ENCODE measurements around the gene RPP14.
"Not testable (repeated sequence)": the region's sequence is repeated elsewhere in the genome, so short reads cannot be mapped to it uniquely, and the experiment has no call there.

Gene RPP14

GRCh38 chr3:58305882-58306711, at the start of gene RPP14, which contains the start of gene HTD2:
TSS of gene RPP14 (plus strand) at chr3:58306245. CDS start at chr3:58310330, 4,085 bp downstream.
TSS of gene HTD2 (plus strand) at chr3:58306520. CDS start at chr3:58317614, 11,094 bp downstream.
- peak; percentile 97 for DNase-seq (ENCODE audit: low read depth)

GRCh38 chr3:58256511-58256910, 49.5 kb upstream of the RPP14 start:
- DNase-seq (ENCODE audit: low read depth): no peak

GRCh38 chr3:58258392-58259055, 47.5 kb upstream of the RPP14 start:
- DNase-seq (ENCODE audit: low read depth): no peak

- DNase-seq (ENCODE audit: low read depth): no peak
Measured at GRCh38 chr3:58260261-58260731, 45.7 kb upstream of the RPP14 start.

- DNase-seq (ENCODE audit: low read depth): no peak
Measured at GRCh38 chr3:58260733-58261132, 45.3 kb upstream of the RPP14 start.

GRCh38 chr3:58261954-58262666, 43.9 kb upstream of the RPP14 start:
- no peak for DNase-seq (ENCODE audit: low read depth)

GRCh38 chr3:58266577-58266976, 39.5 kb upstream of the RPP14 start:
- DNase-seq (ENCODE audit: low read depth): no peak

GRCh38 chr3:58267543-58267942, 38.5 kb upstream of the RPP14 start:
- not testable (repeated sequence) for DNase-seq (ENCODE audit: low read depth)

GRCh38 chr3:58269356-58269755, 36.7 kb upstream of the RPP14 start:
- no peak for DNase-seq (ENCODE audit: low read depth)

- DNase-seq (ENCODE audit: low read depth): no peak
Measured at GRCh38 chr3:58270485-58270884, 35.6 kb upstream of the RPP14 start.

GRCh38 chr3:58271901-58272501, 34.0 kb upstream of the RPP14 start:
- DNase-seq (ENCODE audit: low read depth): no peak

GRCh38 chr3:58272891-58273290, 33.2 kb upstream of the RPP14 start:
- DNase-seq (ENCODE audit: low read depth): no peak

- DNase-seq (ENCODE audit: low read depth): not testable (repeated sequence)
Measured at GRCh38 chr3:58273362-58273761, 32.7 kb upstream of the RPP14 start.

- DNase-seq (ENCODE audit: low read depth): no peak
Measured at GRCh38 chr3:58274027-58274614, 31.9 kb upstream of the RPP14 start.

- no peak for DNase-seq (ENCODE audit: low read depth)
Measured at GRCh38 chr3:58281069-58281468, 25.0 kb upstream of the RPP14 start.

GRCh38 chr3:58285334-58285733, 20.7 kb upstream of the RPP14 start:
- DNase-seq (ENCODE audit: low read depth): no peak

- no peak for DNase-seq (ENCODE audit: low read depth)
Measured at GRCh38 chr3:58287354-58287753, 18.7 kb upstream of the RPP14 start.

- DNase-seq (ENCODE audit: low read depth): no peak
Measured at GRCh38 chr3:58288011-58288728, 17.9 kb upstream of the RPP14 start.

GRCh38 chr3:58288964-58289613, 17.0 kb upstream of the RPP14 start:
- DNase-seq (ENCODE audit: low read depth): not testable (repeated sequence)

GRCh38 chr3:58290446-58290845, 15.6 kb upstream of the RPP14 start:
- DNase-seq (ENCODE audit: low read depth): not testable (repeated sequence)
